NCI-H187 treated with DMSO at 0.1 percent for 48 hours (cell line): ENCODE measurements around the gene PPP1R1B.
"Not testable (repeated sequence)": the region's sequence is repeated elsewhere in the genome, so short reads cannot be mapped to it uniquely, and the experiment has no call there.

Experiments
- DNase-seq: peaks from one replicate; lab custom pipeline; 2025; lab: John Stamatoyannopoulos, UW

PPP1R1B gene

DNA sequence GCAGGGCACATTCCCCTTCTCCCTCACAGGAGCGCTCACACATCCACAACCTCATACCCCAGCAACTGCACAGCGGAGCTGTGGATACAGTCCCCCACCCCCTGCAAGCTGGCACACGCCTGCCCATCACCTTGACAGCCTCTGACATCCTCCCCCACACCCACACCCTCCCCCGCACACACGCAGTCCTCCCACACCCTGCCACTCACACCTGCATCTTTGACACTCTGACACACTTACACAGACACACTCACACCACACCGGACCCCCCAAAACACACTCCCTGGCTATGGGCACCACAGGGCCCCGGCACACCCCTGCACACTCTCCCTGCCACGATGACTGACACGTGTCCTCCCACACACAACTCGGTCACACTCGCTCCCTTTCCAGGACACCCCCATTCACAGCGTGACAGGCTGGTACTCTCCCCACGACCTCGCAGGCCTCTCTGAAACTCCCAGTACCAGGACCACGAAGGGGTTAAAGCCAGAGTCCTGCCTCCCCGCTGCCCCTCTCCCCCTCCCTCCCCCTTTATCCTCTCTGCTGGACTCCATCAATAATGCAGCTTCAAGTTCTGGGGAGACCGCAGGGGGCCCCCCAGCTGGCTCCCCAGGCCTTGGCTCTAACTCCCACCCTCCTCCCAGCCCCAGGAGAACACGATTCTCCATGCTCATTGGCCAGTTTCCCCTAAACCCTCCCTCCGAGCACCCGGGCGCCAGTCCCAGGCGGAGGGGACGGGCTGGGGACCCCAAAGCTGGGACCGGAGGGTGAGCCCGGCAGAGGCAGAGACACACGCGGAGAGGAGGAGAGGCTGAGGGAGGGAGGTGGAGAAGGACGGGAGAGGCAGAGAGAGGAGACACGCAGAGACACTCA is at the start of gene PPP1R1B:
TSS of gene PPP1R1B (plus strand) at position 782 of the 876 bp plus-strand sequence. CDS start 441 bp downstream, outside the sequence.
- no peak for DNase-seq

DNA sequence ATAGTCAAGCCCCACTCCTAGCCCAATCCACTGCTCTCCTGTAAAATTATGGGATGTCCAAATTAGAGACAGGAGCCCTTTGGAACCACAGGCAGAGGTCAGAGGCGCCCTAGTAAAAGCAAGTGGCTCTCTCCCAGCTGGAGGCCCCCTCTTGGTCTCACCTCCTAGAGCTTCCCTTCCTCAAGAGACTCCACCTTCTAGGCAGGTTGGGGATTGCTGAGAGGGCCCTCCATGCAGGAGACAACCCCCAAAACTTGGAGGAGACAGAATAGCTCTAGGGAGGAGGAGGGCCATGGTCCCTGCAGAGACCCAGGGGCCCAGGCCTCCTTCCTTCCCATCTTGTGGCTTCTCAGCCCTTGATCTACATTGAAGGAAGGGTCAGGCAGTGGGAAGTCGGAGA is 48.5 kb upstream of the PPP1R1B start:
- DNase-seq = no peak

DNA sequence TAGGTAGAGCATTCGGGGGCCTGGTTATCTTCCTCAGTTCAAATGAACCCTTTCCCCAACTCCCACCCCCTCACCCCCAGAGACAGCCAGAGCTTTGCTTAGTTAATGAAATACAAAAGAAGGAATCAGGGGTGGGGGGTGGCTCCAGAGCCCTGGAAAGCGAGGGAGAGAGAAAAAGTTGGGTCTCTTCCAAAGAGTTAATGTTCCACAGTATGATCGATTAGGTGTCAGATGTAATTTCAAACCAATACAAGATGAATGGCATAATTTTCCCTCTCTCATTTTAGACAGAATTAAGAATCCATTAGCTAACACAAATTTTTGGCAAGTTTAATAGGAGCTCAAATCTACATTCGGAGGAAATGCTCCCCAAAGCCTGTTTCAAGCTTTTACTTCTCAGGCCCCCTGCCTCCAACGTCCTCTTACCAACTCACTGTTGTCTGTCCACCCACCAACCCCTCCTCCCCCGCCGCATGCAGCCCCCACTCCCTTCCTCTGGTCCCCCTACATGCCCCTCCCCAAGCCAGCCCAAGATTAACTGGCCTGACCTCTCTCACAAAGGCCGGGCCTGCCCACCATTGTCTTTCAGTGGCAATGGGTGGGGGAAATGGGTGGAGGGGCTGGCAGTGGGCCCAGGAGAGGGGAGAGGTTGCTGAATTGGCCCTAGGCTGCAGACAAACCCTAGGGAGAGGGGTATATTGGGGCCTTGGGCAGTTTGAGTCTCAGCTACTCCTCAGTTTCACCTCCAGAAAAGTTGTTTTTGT is 47.3 kb upstream of the PPP1R1B start:
- no peak for DNase-seq

DNA sequence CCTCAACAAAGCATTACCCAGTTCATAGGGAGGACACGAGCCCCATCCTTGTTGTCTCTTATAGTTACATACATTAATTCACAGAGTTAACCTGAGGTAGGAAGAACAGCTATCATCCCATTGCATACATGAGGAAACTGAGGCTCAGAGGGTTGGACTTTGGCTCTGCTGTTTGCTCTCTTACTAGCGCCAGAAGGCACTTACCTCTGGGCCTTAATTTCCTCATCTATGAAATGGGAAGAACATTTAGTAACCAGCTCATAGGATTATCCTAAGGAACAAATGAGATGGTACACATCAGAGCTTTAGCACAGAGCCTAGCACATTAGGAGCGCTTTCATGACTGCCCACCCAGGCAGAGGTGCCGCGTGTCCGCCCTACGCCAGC is 46.7 kb upstream of the PPP1R1B start:
- DNase-seq = no peak

DNA sequence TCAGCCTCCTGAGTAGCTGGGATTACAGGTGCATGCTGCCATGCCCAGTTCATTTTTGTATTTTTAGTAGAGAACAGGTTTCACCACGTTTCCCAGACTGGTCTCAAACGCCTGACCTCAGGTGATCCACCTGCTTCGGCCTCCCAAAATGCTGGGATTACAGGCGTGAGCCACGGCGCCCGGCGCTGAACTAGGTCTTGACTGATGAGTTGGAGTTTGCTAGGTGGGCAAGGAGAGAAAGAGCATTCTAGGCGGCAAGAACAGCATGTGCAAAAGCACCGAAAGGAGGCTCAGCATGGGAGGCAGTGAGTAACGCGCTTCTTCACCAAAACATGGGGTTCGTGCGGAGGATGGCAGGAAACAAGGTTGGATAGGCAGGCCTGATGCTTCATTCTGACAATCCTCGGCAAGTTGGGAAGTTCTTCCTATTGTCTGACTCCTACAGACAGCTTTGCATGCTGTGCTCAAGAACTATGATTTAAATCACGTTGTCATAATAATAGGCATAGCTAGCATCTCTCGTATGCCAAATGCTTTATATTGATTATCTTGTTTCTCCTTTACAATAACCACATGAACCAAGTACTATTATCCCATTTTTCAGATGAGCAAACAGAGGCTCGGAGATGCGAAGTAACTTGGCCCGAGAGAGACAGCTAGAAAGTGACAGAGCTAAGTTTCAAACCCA is 45.5 kb upstream of the PPP1R1B start:
- no peak for DNase-seq

DNA sequence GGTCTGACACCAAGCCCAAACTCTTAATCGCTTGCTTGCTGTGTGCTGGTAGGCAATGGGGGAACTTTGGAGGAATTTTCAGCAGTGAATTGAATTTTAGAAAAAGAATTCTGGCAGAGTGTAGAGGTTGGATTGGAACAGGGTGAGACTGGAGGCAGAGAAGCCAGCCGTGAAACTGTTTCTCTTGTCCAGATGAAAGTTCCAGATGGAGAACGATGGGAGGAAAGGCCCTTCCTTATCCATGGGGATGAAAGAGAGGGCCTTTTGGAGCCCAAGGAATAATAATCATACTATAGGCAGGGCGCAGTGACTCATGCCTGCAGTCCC is 45.0 kb upstream of the PPP1R1B start:
- no peak for DNase-seq

DNA sequence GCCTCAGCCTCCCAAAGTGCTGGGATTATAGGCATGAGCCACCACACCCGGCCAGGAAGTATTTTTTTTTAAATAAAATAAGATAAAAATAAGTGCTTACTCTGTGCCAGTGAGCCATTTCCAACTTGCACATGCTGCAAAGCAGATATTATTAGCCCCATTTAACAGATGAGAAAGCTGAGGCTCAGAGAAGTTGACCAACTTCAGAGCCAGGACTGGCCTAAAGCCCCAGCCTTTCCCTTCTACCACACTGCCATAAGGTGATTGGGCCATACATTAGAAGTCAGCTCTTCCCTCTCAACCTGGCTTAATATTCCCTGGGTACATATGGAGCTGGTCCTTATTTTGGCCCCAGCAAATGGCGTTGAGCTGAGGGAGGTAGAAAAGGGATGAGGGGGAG is 44.1 kb upstream of the PPP1R1B start:
- no peak for DNase-seq

DNA sequence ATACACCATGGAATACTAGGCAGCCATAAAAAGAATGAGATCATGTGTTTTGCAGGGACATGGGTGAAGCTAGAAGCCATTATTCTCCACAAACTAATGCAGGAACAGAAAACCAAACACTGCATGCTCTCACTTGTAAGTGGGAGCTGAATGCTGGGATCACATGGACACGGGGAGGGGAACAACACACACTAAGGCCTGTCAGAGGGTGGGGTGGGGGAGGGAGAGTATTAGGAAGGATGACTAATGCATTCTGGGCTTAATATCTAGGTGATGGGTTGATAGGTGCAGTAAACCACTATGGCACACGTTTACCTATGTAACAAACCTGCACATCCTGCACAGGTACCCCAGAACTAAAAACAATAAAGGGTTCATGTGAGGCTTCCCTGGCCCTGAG is 36.6 kb upstream of the PPP1R1B start:
- not testable (repeated sequence) for DNase-seq

DNA sequence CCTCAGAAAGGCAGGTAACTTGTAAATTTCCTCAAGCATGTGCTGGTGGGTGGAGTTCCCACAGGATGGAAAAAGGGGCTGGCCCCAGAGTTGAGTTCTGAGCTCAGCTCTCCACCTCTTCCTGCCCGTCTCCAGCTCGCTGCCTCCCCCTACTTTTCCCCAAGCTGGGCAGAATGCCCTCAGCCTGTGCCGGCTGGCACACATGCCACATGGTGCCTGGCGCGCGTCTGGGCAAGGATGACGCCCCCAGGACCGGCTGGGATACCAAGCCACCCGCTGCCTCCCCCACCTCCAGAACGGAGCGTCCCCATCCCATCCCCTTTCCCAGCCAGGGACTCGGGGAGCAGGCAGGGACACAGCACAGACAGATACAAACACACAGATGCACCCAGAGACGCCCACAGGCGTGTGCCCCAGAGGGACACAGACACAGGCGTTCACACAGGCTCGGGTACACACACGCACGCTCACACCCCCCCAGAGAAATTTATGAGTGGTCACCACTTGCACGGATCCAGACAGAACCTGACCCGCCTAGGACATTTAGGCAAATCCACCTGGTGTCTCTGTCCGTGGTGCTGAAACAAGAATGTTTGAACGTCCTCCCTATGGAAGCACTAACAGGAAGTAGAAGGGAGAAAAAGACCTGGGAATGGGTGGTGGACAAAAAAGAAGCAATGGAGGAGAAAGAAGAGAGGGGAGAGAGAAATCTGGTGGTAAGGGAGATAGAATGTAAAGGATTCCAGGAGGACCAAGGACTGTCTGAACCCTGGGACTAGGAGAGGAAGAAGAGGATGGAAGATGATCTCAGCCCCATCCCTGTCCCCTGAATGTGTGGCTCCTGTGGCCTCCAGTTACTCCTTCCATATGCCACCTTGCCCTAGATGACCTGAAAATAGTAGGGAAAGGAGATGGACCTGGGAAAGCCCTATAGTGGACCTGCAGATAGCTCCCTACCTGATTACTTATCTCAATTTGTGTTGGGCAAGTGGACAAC is 34.5 kb upstream of the PPP1R1B start:
- DNase-seq = no peak

DNA sequence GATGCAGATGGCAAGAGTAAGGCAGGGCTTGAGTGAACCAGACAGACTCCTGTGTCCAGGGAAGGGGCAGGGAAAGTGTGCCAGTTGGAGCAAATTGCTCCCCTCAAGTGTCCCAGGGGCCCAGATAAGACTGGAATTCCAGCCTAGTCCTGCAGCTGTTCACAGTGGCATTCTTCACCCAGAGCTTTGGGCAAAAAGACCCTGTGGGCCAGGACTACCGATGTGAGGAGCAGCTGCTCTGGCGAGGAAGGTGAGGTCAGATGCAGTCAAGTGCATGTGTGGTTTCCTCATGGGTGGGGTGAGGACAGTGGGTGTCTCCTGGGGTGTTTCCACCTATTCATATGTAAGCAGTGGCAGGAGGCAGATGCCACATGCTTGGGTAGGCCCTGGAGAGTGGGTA is 33.4 kb upstream of the PPP1R1B start:
- DNase-seq = no peak

DNA sequence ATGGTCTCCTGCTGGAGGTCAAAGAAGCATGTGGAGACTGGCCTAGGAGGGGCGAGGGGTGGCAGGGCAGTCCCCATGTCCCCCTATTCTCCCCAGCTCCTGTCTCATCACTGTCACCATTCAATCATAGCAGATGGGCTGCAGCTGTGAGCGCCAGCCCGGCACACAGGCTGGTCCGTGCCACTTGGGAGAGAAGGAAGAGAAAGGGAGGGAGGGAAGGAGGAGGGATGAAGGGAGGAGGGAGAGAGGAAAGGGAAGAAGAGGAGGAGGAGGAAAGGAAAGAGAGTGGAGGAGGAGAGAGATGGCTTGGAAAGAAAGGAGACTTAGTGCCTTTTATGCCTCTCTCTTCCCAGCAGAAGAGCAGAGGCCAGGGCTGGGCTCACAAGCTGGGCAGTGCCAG is 31.5 kb upstream of the PPP1R1B start:
- DNase-seq = no peak

DNA sequence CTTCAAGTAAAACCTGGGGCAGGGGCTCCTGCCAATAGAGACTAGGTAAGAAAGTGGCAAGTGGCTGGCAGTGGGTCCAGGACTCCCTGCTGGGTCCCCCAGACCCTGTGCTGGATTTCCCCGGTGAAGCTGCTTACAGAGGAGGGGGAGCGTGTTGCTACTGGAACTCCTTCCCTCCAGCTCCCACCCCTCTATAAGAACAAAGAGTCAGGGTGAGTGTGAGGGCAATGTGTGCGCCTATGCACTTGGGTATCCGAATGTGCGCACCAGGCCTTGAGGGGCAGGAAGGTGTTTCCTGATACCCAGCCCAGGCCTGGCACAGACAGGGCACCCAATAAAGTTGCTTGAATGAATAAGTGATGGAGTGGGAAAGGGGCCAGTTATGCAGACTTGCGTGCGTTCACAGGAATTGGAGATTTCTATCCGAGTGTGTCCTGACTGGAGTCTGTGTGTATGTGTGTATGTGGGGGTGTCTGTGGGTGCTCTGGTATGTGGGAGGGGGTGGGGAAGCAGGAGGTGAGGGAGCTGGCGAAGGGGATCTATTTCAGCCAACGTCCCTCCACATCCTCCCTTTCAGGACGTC is 30.7 kb upstream of the PPP1R1B start:
- no peak for DNase-seq

DNA sequence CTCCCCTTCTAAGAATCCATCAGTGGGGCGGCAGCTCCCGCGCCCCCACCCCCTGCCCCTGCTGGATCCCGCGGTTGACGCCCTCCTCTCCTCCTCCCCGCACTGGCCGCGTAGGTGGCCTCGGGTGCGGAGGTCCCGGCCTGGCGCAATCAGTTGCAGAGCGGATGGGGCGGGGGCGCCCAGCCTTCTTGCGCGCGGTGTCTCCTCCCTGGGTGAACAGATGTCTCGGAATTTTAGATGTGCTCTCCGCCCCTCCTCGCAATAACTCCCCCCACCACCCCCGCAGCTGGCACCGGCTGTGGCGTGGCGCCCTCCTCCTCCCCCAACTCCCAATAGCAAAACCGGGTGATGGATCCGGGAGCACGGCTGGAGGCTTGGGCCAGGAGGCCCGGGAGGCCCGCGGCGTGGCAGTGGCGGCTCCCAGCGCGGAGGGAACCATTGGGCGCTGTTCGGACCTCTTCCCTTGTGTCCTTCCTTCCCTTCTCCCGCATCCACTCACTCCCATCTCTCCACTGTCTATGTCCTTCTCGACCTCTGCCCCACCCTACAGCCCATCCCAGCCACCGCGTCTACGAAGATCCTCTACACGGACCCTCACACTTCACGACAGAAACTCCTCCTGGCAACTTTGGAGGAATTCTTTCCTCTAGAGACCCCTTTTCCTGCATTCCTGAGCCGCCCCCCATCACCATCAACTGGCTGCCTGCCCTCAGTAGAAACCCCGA is 30.0 kb upstream of the PPP1R1B start:
- no peak for DNase-seq

DNA sequence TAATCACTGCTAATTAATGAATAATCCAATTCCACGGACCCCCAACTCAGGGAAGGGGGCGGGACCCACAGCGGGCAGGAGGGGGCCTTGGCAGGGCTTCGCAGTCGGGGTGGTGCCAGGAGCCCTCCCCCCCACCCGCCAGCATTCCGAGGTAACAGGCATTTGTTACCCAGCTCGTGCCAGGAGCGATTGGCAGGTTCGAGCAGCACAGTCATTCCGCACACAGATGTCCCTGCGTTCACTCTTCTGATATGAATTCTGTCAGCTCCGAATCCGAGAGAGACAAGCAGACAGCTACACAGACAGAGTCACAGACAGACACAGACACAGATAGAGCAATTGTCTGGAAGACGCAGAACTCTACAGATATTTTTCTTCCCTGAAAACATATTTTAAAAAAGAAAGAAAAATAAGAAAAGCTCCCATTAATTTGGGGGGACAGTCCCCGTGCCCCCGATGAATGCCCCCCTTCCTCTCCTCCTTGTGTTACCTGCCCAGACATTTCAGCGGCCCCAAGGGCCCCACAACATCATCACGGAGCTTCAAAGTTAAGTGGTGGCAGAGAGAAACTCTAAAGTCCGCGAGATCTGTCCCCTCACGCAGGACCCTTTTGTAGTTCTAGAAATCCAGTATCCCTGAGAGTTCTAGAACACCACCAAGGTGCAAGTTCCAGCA is 29.2 kb upstream of the PPP1R1B start:
- no peak for DNase-seq

DNA sequence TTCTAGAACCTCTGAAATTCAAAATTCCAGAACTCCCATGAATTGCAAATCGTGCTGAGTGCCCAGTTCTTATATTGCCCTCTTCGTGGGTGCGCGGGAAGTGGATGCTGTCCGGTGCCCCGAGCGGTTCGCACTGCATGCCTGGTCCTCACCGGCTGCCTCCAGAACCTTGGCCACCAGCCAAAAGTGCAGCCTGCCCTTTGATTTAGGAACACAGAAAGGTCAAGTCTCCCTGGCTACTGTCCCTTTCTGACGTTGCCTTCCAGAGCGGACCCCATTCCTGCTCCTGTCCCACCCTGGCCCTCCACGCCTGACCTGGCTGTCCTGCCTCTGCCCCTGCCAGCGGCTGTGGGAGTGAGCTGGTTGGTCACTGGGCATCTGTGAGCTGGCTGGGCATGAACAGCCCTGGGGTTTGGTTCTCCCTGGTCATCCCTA is 28.7 kb upstream of the PPP1R1B start:
- no peak for DNase-seq

DNA sequence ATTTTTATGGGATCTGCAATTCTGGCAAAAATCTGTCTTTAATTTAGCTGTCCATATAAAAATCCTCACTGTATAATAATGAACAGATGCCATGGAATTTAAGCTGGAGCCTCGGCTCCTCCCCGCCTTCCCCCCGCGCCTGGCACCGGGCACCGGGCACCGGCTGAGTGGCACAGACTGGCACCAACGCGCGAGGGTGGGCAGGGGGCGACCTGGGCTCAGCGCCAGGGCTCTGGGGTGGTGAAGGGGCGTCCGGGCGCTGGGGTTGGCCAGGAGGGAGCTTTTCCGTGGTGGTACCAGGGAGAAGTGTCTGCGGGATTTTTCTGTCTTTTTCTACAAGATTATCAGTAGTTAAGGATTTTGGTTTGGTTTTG is 28.1 kb upstream of the PPP1R1B start:
- no peak for DNase-seq

DNA sequence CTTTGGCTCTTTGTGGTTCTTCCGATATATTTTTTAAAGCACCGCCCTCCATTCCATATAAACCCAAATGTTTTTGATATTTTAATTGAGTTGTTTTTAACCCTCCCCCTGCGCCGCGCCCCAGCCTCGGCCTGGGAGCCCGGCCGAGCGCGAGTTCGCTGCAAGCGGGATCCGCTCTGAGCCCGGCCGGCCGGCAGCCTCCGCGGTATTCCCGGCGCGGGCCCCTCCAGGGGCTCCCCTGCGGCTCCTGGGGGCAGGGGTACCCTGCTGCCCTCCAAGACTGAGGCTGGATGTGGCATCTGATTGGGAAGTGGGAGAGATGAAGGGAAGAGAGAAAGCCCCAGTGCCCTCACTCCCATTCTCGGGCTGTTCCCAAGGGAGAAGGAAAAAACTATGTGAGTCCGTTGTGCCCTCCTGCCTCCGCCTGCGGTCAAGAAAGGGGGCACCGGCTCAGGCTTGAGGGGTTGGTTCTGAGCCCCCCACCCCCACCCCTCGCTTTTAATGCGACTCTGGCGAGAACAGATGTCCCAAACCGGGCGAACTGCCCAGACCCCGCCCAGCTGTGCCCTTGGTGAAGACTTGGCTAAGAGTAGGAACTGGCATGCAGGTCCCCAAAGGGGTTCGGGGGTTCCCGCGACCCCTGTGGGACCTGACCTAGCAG is 27.6 kb upstream of the PPP1R1B start:
- DNase-seq = no peak

DNA sequence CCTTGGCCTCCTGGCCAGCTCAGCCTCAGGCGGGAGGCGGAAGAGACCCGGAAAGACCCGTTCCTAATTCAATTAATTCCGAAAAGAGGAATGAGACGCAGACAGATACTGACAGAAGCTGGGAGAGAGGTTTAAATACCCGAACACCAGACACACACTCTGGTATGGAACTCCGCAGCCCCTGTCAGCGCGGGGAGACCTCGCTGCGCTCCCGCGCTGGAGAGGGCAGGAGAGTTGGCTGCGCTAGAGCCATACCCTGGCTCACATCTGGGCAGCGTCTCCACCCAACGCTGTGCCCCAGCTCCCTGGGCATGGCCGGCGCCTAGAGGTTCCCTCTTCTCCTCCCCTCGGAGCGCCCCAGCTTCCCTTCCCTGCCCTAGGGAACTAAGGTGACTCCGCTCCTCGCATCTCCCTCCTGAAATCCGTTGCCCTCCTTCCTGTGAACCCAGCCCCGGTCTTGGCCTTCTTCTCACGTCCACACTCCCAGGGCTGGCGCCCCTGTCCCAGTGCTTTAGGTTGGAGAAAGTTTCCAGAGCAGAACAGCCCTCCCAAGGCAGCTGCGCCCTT is 27.0 kb upstream of the PPP1R1B start:
- DNase-seq = no peak
